H54 (cell line): ENCODE results near the gene PHLDB1.

ENCODE experiments used
- DNase-seq: peaks from one replicate; pipeline ENCODE4 v3.0.0; 2011; ENCODE audit warnings: low spot score, mixed read lengths; ENCODE audit not compliant: insufficient read length
- FAIRE-seq: peaks from 3 replicates; lab custom pipeline; 2011; peaks lifted over from hg19 to GRCh38; lab: Jason Lieb, UNC
- POLR2A ChIP-seq: IDR thresholded peaks from 2 replicates; pipeline ENCODE4 v1.6.1; 2011; ENCODE audit warnings: low read depth, mild to moderate bottlenecking, low read length

The PHLDB1 gene

DNA sequence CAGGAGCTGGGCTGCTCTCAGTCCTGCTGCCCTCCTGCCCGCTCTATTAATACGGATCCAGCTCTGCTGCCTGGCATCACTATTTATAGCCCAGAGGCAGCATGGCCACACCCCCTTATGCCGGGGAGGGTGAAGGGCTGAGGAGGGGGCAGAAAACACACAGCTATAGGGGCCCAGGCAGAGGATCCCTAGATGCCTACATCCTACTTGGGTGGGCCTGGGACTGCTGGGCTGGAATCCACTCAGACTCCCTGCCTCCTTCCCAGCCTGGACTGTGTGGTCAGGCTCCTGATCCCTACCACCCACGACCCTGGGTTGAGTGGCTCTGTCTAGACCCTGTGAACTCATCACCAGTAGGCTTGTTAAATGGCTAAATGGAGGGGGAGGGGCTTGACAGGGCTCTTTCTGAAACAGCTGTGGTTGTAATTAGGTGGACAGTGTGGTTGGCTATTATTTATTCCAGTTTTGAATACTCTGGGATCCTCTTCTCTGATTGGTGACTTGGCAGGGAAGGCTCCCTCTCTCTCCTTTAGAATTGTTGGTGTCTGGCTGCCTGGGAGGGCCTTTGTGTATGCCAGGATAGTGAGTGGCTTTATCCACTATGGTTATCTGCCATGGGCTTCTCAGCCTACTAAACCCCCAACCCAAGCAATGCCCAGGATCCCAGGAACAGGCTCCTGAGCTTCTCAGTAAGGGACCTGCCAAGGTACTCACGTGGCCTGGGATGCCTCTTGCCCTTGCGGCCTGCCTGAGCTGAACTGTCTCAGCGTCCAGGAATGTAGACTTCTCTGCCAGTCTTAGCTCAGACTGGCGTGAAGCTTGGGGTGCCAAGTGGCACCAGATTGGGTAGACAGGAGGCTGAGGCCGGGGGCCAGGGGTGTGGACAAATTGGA, 15.2 kb downstream of the PHLDB1 start:
- DNase-seq (peak; percentile 73), FAIRE-seq (no peak)
- peak; percentile 40; the same call in 1 of the 2 replicates for TF ChIP-seq POLR2A

GRCh38 chr11:118623269-118623655, 15.8 kb downstream of the PHLDB1 start:
- DNase-seq (no peak), FAIRE-seq (no peak)
- TF ChIP-seq POLR2A: no peak

DNA sequence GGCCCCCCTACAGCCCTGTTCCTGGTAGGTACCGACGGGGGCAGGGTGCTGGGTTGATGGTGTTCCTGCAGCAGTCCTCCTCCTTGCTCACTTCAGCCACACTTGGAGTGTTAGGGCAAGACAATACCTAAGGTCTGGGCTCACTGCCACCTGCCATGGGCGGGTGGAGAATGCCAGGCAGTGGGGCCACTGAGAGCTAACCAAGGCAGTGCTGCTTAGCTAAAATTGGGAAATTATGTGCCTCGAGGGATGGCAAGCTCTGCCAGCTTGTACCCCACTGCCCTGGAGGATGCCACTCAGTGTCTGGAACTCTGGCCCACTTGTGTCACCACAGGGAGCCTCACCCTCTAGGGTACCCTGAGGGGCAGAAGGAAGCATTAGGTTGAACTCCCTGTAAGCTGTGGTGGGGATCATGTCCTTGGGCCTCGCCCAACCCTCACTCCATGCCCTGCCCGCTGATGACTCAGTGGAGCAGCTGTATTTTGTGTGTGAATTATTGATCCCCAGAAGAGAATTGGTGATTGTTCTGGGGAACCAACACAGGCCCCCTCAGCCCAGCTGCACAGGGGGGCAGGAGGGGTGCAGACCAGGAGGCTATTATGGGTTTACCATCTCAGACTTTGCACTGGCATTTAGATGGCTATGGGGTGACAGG, 17.7 kb downstream of the PHLDB1 start:
- FAIRE-seq: no peak
- no peak for DNase-seq
- TF ChIP-seq POLR2A: no peak

GRCh38 chr11:118625976-118626375, 18.6 kb downstream of the PHLDB1 start:
- DNase-seq: no peak
- no peak for FAIRE-seq
- TF ChIP-seq POLR2A: no peak

GRCh38 chr11:118627566-118627965, 20.2 kb downstream of the PHLDB1 start:
- no peak for FAIRE-seq
- no peak for DNase-seq
- no peak for TF ChIP-seq POLR2A

GRCh38 chr11:118628031-118628430, 20.6 kb downstream of the PHLDB1 start:
- TF ChIP-seq POLR2A: no peak
- no peak for DNase-seq
- no peak for FAIRE-seq

GRCh38 chr11:118628432-118628831, 21.0 kb downstream of the PHLDB1 start:
- no peak for DNase-seq
- TF ChIP-seq POLR2A: no peak
- no peak for FAIRE-seq

GRCh38 chr11:118628861-118629549, 21.6 kb downstream of the PHLDB1 start:
- TF ChIP-seq POLR2A: no peak
- DNase-seq (no peak), FAIRE-seq (no peak)

DNA sequence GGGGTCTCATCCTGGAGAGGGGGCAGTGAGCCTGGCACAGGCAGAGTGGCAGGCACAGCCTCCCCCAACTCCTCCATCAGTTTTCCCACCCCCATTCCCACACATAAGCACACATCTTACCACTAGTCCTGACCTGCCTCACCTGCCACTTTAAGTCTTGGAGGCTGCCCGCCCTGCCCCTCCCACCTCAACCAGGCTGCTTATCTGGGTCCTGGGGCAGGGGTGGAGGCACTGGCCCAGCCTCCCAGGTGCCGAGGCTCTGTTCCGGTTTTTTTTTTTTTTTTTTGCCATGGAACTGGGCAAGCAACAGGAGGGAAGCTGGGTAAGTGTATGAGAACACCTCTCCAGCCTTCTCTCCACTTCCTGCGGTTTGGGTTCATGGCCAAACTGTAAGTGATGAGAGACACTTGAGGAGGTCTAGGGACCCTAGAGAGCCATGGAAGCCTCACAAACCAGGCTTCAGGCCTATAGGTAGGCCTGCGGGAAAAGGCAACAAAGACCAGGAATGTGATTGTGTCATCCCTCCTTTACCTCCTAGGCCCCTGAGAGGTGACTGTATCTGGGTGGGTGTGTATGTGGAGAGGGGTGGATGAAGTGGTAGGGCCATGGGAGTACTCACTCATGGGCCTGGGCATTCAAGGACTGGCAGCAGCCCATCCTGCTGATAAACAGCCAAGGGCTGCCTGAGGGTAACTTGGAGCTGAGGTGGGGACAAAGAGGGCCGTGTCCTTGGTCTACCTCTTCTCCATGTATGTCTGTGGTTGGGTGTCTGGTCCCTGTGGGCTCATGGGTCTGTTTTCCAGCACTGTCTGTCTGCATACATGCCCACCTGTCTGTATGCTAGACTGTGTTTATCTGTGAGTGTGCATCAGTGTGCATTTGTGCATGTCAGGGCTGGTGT, 22.6 kb downstream of the PHLDB1 start:
- DNase-seq (no peak), FAIRE-seq (no peak)
- TF ChIP-seq POLR2A: no peak

- no peak for FAIRE-seq
- no peak for TF ChIP-seq POLR2A
- no peak for DNase-seq
These were observed 23.9 kb downstream of the PHLDB1 start for GRCh38 chr11:118631142-118631909.

DNA sequence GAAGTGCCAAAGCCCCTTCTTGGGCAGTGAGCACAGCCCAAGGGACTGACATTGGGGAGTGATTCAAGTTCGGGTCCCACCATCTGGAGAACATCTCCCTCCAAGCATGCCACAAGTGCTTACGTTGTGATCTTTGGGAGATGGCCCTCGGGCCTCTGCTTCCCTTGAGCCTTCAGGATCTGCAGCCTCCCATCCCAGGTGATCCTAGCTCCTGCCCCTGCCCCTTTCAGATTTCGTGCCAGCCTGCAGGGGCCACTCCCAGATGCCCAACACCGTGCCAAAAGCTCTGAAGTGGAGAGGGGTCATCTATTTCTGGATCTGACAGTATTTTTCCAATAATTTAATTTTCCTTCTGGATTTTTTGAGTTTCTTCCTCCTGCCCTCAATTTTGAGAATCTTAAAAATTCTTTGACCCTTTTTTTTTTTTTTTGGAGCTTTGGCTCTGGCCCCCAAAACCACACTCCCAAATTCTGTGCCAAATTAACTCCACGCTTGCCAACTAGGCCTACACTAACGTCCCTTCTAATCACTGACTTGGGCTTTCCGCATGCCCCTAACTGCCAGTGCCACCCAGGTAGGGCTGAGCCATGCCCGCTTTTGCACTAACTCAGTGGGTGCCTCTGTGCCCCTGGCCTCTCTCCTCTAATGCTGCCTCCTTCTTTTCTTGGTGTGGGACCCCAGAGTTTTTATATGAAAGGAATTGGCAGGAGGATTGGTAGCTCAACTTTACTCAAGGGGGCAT, 25.3 kb downstream of the PHLDB1 start:
- FAIRE-seq (no peak), DNase-seq (no peak)
- TF ChIP-seq POLR2A: no peak

DNA sequence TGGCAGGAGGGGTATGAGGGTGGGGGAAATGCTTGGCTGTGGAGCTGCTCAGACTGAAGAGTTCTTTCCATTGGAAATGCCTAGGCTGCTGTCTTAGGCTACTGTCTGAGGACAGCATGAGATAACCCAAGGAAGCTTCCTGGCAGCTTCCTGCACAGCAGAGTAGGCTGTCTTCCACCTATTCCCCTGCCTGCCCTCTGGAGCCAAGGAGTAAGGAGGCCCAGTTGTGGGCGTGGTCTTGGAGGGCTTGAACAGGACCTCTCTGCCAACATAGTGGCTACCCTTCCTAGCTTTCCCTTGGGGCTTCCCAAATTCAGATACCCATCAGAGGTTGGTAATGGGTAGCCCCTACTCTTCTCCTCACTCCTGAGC, 25.9 kb downstream of the PHLDB1 start:
- no peak for TF ChIP-seq POLR2A
- FAIRE-seq (no peak), DNase-seq (no peak)
